ENCODE data around the gene PARVA.
A peak's percentile ranks its signal among the peaks of the same experiment; 100 is the strongest.

PARVA gene

GRCh38 chr11:12408156-12408770 is 30.9 kb downstream of the PARVA start:
- DNase-seq: no peak

GRCh38 chr11:12409621-12410005 is 32.2 kb downstream of the PARVA start:
- no peak for DNase-seq

- DNase-seq: no peak
These were observed 32.8 kb downstream of the PARVA start for GRCh38 chr11:12410006-12410728.

- no peak for DNase-seq
These were observed 34.0 kb downstream of the PARVA start for GRCh38 chr11:12411393-12411792.

GRCh38 chr11:12411806-12412727 is 34.7 kb downstream of the PARVA start:
- peak in 1 of 2 donors; percentile 12 for DNase-seq

- DNase-seq: no peak
These were observed 36.0 kb downstream of the PARVA start for GRCh38 chr11:12413141-12414052.

- DNase-seq: no peak
These were observed 37.2 kb downstream of the PARVA start for GRCh38 chr11:12414611-12415010.

- DNase-seq: no peak
These were observed 38.1 kb downstream of the PARVA start for GRCh38 chr11:12415342-12415966.

- no peak for DNase-seq
These were observed 39.2 kb downstream of the PARVA start for GRCh38 chr11:12416552-12416951.

GRCh38 chr11:12417691-12418611 is 40.6 kb downstream of the PARVA start:
- DNase-seq: no peak

- no peak for DNase-seq
These were observed 42.7 kb downstream of the PARVA start for GRCh38 chr11:12420040-12420439.

GRCh38 chr11:12420706-12421105 is 43.3 kb downstream of the PARVA start:
- no peak for DNase-seq

GRCh38 chr11:12421386-12421785 is 44.0 kb downstream of the PARVA start:
- DNase-seq: no peak

- no peak for DNase-seq
These were observed 48.8 kb downstream of the PARVA start for GRCh38 chr11:12426176-12426575.

- no peak for DNase-seq
These were observed 51.8 kb downstream of the PARVA start for GRCh38 chr11:12429155-12429554.

GRCh38 chr11:12430351-12430750 is 53.0 kb downstream of the PARVA start:
- DNase-seq: no peak

GRCh38 chr11:12430954-12431595 is 53.7 kb downstream of the PARVA start:
- DNase-seq: no peak

- no peak for DNase-seq
These were observed 55.1 kb downstream of the PARVA start for GRCh38 chr11:12432507-12432906.

GRCh38 chr11:12433121-12433520 is 55.8 kb downstream of the PARVA start:
- no peak for DNase-seq

GRCh38 chr11:12433571-12434324 is 56.4 kb downstream of the PARVA start:
- no peak for DNase-seq

Data from activated CD4-positive, alpha-beta T cell treated with anti-CD3 and anti-CD28 coated beads for 4 hours (primary cell).